Measurements from ENCODE around the gene CAPN7. TPM values are rescaled to one million over a fixed set of nuclear protein-coding genes. Genes with fewer than 3 reads are reported as not detected.

CAPN7 gene
- total RNA-seq, 1 experiment from 2014 or later, result 25.2 TPM

DNA sequence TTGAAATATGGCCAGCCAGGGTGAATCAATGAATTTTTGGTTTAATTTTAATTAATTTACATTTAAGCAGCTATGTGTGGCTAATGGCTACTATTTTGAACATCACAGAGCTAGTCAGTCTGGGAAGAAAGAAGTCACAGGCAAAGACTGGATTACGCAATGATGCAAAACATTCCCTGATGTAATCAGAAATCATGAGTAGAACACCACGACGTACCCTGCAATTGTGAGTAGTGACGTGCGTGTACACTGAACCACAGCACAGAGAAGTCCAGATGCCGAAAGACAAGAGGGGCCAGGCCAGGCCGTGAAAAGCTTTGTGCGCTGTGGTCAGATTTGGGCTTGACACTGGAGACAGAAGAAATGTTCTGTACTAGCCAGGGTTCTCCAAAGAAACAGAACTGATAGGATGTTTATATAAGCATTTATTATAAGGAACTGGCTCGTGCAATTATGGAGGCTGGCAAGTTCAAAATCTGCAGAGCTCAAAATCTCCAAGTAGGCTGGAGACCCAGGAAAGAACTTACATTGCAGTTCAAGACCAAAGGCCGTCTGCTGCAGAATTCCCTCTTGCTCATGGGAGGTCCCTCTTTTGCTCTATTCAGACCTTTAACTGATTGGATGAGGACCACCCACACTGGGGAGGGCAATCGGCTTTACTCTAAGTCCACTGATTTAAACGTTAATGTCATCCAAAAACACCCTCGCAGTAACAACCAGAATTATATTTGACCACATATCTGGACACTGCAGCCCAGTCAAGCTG lies 81.7 kb downstream of the CAPN7 start:
- Histone ChIP-seq H4K8ac (replicated peaks; ENCODE audit: insufficient read length, low read depth, low read length) (no peak overlapping the region), H4K5ac (ENCODE audit: insufficient read length, low read depth, low read length) (no peak overlapping the region), H2BK5ac (ENCODE audit: insufficient read length, low read length) (no peak overlapping the region), H2BK15ac (ENCODE audit: low read depth, low read length) (no peak overlapping the region), H3K23me2 (ENCODE audit: insufficient read length, low read depth, low read length, poor library complexity, severe bottlenecking) (no peaks in the 10 kb centered on the region), H3K14ac (ENCODE audit: insufficient read depth, low read length) (no peak overlapping the region), H3K18ac (ENCODE audit: insufficient read length, low read depth, low read length) (no peak overlapping the region), H2AK5ac (ENCODE audit: insufficient read length, low read length) (no peak overlapping the region), H3K56ac (ENCODE audit: insufficient read length, low read depth, low read length) (no peak overlapping the region), H3K4me2 (ENCODE audit: insufficient read depth, insufficient read length, low read length) (no peak overlapping the region), H3T11ph (ENCODE audit: low read length) (no peak overlapping the region), H4K91ac (ENCODE audit: insufficient read length, low read depth, low read length) (no peak overlapping the region), H3K4me1 (ENCODE audit: insufficient read depth, low read length) (no peaks in the 10 kb centered on the region; the same call in 1 of the 2 replicates), H3K9ac (ENCODE audit: extremely low read depth, insufficient read length, low read length) (no peak overlapping the region), H3K27me3 (ENCODE audit: insufficient read depth, low read length) (no peaks in the 10 kb centered on the region), H3K4ac (ENCODE audit: low read depth, low read length) (no peak overlapping the region), H3K79me2 (ENCODE audit: insufficient read depth, low read length) (no peaks in the 10 kb centered on the region), H2BK20ac (ENCODE audit: low read depth, low read length, poor library complexity, severe bottlenecking) (no peak overlapping the region), H2AFZ (ENCODE audit: low read length) (no peak overlapping the region), H3K23ac (ENCODE audit: insufficient read length, low read depth, low read length) (no peak overlapping the region), H3K9me3 (ENCODE audit: control insufficient read depth, low read depth, low read length) (no peaks in the 10 kb centered on the region), H2BK12ac (ENCODE audit: insufficient read length, low read depth, low read length) (no peak overlapping the region), H3K79me1 (ENCODE audit: insufficient read depth, low read depth, low read length, poor library complexity, severe bottlenecking) (no peaks in the 10 kb centered on the region), H2BK120ac (ENCODE audit: low read depth, low read length, poor library complexity, severe bottlenecking) (no peak overlapping the region), H3K27ac (ENCODE audit: insufficient read length, low read depth, low read length) (no peak overlapping the region), H4K20me1 (ENCODE audit: control insufficient read depth, insufficient read depth, insufficient read length) (no peaks in the 10 kb centered on the region)
- TF ChIP-seq, protein P1, sequence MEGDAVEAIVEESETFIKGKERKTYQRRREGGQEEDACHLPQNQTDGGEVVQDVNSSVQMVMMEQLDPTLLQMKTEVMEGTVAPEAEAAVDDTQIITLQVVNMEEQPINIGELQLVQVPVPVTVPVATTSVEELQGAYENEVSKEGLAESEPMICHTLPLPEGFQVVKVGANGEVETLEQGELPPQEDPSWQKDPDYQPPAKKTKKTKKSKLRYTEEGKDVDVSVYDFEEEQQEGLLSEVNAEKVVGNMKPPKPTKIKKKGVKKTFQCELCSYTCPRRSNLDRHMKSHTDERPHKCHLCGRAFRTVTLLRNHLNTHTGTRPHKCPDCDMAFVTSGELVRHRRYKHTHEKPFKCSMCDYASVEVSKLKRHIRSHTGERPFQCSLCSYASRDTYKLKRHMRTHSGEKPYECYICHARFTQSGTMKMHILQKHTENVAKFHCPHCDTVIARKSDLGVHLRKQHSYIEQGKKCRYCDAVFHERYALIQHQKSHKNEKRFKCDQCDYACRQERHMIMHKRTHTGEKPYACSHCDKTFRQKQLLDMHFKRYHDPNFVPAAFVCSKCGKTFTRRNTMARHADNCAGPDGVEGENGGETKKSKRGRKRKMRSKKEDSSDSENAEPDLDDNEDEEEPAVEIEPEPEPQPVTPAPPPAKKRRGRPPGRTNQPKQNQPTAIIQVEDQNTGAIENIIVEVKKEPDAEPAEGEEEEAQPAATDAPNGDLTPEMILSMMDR (conservative IDR thresholded peaks at IDR 0.05), result no peak
- no CpG with 5 or more reads among the region's 13 CpGs for WGBS (ENCODE audit: extremely low coverage, insufficient read length, low lambda C conversion rate)
- Mint-ChIP-seq H3K27me3 (ENCODE audit: low read depth) (no peaks in the 10 kb centered on the region), H3K36me3 (ENCODE audit: insufficient read depth in 1 of 3, low read depth in 3 of 3) (no peaks in the 10 kb centered on the region), H3K9me3 (no peaks in the 10 kb centered on the region), H3K4me3 (no peak overlapping the region), H3K4me1 (peaks cover 12 to 13% of the 10 kb centered on the region in 2 experiments), H3K27ac (no peak overlapping the region; a peak in 1 of 7 replicates)
- no peak for DNase-seq
